Upper lobe of left lung (tissue), 4 donors: ENCODE results near the gene DBH.

Source experiments
- CTCF ChIP-seq, 6 experiments: fragments of 450-650 bp in 4 of 6; fragments of 200-600 bp in 2 of 6; sonication (generic) in 2 of 6; IDR thresholded peaks; one replicate each; pipeline ENCODE4 v1.5.1; 2016 to 2019; ENCODE audit warnings: antibody characterized with exemption in 6 of 6
- EP300 ChIP-seq, 4 donors: sonication (generic); formaldehyde crosslinking; IDR thresholded peaks; one replicate each; pipeline ENCODE4 v1.5.1; 2017; ENCODE audit warnings: antibody characterized with exemption in 4 of 4, control low read depth in 2 of 4
- POLR2A ChIP-seq, 4 donors: fragments of 450-650 bp; IDR thresholded peaks; one replicate each; pipeline ENCODE4 v1.5.1; 2016 to 2017; ENCODE audit warnings: antibody characterized with exemption in 4 of 4, mild to moderate bottlenecking in 2 of 4
- POLR2AphosphoS5 ChIP-seq, 2 donors: sonication (generic); formaldehyde crosslinking; IDR thresholded peaks; one replicate each; pipeline ENCODE4 v1.5.1; 2017; ENCODE audit warnings: antibody characterized with exemption in 2 of 2

GRCh38 chr9:133684936-133685361 is 48.8 kb downstream of the DBH start:
- TF ChIP-seq POLR2A (IDR thresholded peaks at IDR 0.05) (no peak), CTCF (IDR thresholded peaks at IDR 0.05) (no peak), EP300 (IDR thresholded peaks at IDR 0.05) (no peak), POLR2AphosphoS5 (IDR thresholded peaks at IDR 0.05) (no peak)
